Measurements from ENCODE around the gene ANKFN1.

DNA sequence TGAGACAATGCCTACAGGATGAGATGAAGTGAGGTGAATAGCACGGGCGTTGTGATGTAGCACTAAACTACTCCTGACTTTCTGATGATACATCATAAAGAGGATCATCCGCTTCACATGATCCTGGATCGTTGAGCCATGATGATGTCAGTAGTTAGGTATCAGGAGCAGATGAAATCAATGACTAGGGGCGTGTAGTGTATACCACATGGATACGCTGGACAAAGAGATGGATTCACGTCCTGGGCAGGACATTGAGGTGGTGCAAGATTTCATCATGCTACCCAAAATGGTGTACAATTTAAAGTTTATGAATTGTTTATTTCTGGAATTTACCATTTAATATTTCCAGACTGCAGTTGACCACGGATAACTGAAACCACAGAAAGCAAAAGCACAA lies 156.6 kb downstream of the ANKFN1 start:
- TF ChIP-seq POLR2A (IDR thresholded peaks at IDR 0.05; ENCODE audit: insufficient read depth in 1 of 2, low read depth in 2 of 2, low read length in 2 of 2) (no peak), NR2C2 (CRISPR knock-in tag; IDR thresholded peaks at IDR 0.05; ENCODE audit: borderline replicate concordance) (no peak), FOXA1 (IDR thresholded peaks at IDR 0.05) (no peak), FOXA1 (CRISPR knock-in tag; IDR thresholded peaks at IDR 0.05) (no peak), ARNT2 (CRISPR knock-in tag; IDR thresholded peaks at IDR 0.05; ENCODE audit: low read depth) (no peak), ZNF431 (CRISPR knock-in tag; IDR thresholded peaks at IDR 0.05; ENCODE audit: borderline replicate concordance, low read depth) (no peak), POLR2AphosphoS5 (IDR thresholded peaks at IDR 0.05; ENCODE audit: low read depth, low read length) (no peak), ZFP36L2 (CRISPR knock-in tag; IDR thresholded peaks at IDR 0.05) (no peak)
- TF ChIP-seq, protein P1, sequence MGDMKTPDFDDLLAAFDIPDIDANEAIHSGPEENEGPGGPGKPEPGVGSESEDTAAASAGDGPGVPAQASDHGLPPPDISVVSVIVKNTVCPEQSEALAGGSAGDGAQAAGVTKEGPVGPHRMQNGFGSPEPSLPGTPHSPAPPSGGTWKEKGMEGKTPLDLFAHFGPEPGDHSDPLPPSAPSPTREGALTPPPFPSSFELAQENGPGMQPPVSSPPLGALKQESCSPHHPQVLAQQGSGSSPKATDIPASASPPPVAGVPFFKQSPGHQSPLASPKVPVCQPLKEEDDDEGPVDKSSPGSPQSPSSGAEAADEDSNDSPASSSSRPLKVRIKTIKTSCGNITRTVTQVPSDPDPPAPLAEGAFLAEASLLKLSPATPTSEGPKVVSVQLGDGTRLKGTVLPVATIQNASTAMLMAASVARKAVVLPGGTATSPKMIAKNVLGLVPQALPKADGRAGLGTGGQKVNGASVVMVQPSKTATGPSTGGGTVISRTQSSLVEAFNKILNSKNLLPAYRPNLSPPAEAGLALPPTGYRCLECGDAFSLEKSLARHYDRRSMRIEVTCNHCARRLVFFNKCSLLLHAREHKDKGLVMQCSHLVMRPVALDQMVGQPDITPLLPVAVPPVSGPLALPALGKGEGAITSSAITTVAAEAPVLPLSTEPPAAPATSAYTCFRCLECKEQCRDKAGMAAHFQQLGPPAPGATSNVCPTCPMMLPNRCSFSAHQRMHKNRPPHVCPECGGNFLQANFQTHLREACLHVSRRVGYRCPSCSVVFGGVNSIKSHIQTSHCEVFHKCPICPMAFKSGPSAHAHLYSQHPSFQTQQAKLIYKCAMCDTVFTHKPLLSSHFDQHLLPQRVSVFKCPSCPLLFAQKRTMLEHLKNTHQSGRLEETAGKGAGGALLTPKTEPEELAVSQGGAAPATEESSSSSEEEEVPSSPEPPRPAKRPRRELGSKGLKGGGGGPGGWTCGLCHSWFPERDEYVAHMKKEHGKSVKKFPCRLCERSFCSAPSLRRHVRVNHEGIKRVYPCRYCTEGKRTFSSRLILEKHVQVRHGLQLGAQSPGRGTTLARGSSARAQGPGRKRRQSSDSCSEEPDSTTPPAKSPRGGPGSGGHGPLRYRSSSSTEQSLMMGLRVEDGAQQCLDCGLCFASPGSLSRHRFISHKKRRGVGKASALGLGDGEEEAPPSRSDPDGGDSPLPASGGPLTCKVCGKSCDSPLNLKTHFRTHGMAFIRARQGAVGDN (CRISPR knock-in tag; IDR thresholded peaks at IDR 0.05), result no peak
- TF ChIP-seq, protein P2, sequence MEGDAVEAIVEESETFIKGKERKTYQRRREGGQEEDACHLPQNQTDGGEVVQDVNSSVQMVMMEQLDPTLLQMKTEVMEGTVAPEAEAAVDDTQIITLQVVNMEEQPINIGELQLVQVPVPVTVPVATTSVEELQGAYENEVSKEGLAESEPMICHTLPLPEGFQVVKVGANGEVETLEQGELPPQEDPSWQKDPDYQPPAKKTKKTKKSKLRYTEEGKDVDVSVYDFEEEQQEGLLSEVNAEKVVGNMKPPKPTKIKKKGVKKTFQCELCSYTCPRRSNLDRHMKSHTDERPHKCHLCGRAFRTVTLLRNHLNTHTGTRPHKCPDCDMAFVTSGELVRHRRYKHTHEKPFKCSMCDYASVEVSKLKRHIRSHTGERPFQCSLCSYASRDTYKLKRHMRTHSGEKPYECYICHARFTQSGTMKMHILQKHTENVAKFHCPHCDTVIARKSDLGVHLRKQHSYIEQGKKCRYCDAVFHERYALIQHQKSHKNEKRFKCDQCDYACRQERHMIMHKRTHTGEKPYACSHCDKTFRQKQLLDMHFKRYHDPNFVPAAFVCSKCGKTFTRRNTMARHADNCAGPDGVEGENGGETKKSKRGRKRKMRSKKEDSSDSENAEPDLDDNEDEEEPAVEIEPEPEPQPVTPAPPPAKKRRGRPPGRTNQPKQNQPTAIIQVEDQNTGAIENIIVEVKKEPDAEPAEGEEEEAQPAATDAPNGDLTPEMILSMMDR (CRISPR knock-in tag; IDR thresholded peaks at IDR 0.05), result no peak
- TF ChIP-seq, protein P3, sequence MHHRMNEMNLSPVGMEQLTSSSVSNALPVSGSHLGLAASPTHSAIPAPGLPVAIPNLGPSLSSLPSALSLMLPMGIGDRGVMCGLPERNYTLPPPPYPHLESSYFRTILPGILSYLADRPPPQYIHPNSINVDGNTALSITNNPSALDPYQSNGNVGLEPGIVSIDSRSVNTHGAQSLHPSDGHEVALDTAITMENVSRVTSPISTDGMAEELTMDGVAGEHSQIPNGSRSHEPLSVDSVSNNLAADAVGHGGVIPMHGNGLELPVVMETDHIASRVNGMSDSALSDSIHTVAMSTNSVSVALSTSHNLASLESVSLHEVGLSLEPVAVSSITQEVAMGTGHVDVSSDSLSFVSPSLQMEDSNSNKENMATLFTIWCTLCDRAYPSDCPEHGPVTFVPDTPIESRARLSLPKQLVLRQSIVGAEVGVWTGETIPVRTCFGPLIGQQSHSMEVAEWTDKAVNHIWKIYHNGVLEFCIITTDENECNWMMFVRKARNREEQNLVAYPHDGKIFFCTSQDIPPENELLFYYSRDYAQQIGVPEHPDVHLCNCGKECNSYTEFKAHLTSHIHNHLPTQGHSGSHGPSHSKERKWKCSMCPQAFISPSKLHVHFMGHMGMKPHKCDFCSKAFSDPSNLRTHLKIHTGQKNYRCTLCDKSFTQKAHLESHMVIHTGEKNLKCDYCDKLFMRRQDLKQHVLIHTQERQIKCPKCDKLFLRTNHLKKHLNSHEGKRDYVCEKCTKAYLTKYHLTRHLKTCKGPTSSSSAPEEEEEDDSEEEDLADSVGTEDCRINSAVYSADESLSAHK (CRISPR knock-in tag; IDR thresholded peaks at IDR 0.05; ENCODE audit: borderline replicate concordance), result no peak
- TF ChIP-seq, protein P4, sequence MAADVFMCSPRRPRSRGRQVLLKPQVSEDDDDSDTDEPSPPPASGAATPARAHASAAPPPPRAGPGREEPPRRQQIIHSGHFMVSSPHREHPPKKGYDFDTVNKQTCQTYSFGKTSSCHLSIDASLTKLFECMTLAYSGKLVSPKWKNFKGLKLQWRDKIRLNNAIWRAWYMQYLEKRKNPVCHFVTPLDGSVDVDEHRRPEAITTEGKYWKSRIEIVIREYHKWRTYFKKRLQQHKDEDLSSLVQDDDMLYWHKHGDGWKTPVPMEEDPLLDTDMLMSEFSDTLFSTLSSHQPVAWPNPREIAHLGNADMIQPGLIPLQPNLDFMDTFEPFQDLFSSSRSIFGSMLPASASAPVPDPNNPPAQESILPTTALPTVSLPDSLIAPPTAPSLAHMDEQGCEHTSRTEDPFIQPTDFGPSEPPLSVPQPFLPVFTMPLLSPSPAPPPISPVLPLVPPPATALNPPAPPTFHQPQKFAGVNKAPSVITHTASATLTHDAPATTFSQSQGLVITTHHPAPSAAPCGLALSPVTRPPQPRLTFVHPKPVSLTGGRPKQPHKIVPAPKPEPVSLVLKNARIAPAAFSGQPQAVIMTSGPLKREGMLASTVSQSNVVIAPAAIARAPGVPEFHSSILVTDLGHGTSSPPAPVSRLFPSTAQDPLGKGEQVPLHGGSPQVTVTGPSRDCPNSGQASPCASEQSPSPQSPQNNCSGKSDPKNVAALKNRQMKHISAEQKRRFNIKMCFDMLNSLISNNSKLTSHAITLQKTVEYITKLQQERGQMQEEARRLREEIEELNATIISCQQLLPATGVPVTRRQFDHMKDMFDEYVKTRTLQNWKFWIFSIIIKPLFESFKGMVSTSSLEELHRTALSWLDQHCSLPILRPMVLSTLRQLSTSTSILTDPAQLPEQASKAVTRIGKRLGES (CRISPR knock-in tag; IDR thresholded peaks at IDR 0.05; ENCODE audit: borderline replicate concordance), result no peak

Measured in HepG2 (cell line).